Inflammatory macrophage treated with lipopolysaccharide for 4 hours (primary cell): ENCODE data around the gene ENO3.
"Not testable (repeated sequence)": the region's sequence is repeated elsewhere in the genome, so short reads cannot be mapped to it uniquely, and the experiment has no call there.

ENCODE experiments used
- DNase-seq: peaks from one replicate; pipeline ENCODE4 v3.0.0-alpha.2; 2020

ENO3 gene

DNA sequence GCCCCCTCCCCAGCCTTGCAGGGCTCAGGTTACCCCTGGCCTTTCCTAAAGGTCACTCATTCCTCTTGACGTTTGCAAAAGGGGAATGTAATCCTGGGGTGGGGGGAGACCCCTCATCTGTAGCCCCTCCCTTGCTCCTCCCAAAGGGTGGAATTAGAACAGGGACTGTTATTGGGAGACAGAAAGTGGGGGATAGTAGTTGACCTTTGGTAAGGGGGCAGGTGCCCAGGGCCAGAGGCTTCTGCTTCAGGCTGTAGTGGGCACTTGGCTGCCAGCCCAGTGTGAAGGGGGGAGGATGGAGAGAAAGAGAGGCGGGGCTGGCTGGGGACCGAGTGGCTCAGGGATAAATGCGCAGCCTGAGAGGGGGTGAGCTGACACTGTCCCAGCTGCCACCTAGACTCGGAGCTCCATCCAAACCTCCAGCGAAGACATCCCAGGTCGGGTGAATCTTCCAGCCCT, at the start of gene ENO3:
ENO3 (plus strand) TSS at position 374 of the 459 bp plus-strand sequence. CDS start 711 bp downstream, outside the sequence.
- DNase-seq: no peak

DNA sequence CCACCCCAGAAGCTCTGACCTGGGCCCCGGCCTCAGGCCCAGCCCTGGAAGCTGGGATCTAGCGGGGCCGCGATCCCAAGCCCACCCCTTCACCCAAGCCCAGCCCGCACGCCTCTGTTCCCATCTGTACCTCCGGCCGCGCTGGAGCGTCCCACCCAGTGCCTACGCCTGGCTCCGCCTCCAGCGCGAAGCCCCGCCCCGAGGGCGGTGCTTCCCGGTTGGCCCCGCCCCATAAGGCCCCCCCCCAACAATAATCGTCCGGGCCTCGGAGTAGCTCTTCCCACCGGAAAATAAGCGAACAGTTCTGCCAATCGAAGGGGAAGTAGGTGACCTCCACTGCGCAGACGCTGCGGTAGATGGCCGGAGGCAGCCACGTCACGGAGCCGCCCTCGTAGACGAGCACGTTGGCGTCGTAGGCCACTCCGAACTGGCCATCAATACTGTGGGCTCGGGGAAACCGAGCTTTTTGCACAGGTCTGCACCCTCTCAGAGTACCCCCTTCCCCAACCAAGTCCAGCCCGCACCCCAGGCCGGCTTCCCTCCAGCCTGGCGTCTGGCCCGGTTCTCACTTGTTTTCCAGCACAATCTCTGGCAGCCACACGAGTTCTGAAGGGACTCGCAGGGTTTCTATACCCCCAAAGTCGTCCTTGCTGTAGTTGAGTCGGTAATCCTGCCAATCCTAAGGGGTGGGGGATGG, 49.1 kb upstream of the ENO3 start:
- DNase-seq: peak; percentile 83

DNA sequence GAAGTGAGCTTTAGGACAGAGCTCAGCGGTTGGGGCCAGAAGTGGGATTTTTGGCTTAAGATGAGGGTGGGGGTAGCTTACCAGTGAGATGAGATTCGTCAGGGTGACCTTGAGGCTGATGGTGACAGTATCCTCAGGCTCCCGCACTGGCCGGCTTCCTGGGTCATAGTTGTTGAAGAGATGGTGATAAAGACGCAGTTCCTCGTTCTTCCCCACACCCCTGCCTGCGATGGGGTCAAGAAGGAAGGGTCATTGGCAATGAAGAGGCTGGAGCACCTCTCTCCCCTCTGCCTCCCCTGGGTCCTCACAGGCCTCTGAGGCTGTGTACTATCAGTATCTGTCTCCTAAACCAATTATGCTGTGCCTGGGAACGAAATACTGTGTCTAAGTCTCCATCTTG, 48.4 kb upstream of the ENO3 start:
- no peak for DNase-seq

DNA sequence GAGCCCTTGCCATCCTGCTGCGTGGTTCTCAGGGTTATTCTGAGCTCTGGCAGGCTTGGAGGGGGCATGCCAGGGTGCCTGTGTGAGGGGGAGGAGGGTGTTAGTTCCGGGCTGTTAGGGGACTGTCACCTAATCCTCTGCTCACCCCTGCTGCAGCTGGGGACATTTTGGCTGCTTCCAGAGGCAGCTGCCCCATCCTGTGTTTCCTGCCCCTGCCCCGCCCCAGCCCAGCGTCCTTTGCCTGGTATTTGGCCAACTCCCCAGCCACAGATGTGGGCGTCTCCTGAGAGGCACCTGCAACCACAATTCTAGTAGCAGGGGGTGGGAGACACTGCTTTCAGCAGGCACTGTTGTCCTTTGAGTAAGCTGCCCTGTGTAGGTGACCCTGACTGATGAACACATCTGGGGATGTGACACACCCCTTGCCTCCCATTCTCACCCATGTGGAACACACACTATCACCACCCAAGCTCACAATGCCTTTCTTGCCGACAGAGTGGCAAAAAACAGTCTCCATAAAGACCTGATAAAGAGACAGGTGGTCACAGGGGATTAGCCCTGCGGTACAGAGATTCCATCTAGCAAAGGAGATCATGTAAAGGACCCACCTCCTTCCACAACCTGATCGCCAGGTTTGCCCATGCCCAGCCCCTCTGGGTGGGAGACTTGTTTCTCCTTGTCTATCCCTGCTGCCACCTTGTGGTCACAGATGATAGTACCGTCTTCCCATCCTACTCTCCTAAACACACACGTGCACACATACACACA, 47.7 kb upstream of the ENO3 start, which contains the start of gene CHRNE:
CHRNE (minus strand) TSS at position 48 of the 768 bp plus-strand sequence; CDS start at position 13, 35 bp downstream.
- DNase-seq: peak; percentile 59

DNA sequence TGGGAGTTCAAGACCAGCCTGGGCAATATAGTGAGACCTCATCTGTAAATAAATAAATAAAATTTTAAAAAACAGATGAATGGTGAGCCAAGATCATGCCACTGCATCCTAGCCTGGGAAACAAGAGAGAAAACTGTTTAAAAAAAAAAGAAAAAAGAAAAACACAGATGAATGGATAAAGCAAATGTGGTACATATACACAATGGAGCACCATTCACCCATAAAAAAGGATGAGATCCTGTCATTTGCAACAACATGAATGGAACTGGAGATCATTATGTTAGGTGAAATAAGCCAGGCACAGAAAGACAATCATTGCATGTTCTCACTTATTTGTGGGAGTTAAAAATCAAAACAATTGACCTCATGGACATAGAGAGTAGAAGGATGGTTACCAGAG, 44.3 kb upstream of the ENO3 start:
- not testable (repeated sequence) for DNase-seq

DNA sequence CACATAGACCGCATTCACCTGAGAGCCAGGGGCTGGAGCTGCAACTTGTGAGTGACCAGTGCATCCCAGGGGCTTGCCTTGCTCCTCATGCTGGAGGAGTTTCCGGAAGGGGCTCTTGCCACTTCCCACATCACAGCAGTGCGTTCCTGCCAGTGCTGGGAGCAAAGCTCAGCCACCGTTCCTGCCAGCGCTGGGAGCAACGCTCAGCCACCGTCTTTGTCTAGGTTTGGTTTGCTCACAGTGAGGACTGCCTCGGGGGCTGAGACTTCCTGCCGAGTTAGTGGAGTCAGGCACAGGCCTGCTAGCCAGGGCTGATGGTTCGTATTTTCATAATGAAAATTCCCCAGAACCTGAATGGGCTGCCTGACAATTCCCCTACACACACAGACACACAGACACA, 42.6 kb upstream of the ENO3 start:
- no peak for DNase-seq

DNA sequence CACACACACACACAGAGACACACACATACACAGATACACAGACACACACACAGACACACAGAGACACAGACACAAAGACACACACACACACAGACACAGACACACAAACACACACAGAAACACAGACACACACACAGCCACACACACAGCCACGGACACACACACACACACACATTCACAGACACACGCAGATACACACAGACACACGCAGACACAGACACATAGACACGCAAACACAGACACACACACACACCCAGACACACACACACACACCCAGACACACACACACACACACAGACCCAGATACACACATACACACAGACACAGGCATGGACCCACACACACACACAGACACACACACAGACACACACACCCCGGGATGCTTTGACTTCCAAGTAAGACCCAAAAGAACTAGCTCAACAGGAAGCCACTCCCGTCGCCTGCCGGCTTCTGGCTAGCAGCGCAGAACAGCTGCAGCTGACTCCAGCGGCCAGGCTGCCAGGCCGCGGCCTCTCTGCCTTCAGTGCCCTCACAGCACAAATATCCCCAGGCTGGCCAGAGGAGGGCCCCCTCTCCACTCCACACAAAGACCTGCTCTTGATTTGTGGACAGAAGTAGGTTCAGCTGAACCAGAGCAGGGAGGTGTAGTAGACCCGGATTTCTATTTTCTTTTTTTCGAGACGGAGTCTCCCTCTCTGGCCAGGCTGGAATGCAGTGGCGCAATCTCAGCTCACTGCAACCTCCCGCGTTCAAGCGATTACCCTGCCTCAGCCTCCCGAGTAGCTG, 42.0 kb upstream of the ENO3 start:
- DNase-seq: peak; percentile 89

DNA sequence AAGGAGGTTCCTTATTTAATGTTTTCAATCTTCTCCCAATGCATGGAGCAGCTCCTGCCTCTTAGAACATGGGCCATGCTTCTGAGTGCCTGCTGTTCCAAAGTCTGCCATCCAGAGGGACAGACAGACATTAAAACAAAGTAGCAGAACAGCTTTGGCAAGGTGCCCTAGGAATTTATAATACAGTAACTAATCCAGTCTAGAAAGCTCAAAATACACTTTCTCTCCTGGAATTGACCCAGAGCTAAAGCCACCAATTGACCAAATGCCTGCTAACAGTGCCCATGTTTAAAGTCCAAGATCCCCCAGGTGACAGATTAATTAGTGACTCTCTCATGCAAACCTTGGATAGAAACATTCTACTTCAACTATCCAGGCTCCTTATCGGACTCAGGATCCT, 36.9 kb upstream of the ENO3 start:
- no peak for DNase-seq

DNA sequence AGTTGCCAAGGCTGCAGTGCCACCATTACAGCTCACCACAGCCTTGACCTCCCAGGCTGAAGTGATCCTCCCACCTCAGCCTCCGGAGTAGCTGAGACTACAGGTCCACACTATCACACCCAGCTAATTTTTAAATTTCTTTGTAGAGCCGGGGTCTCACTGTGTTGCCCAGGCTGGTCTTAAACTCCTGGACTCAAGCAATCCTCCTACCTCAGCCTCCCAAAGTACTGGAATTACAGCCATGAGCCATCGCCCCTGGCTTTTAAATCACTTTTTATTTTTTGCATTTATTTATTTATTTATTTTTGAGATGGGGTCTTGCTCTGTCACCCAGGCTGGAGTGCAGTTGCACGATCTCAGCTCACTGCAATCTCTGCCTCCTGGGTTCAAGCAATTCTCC, 36.4 kb upstream of the ENO3 start:
- DNase-seq: not testable (repeated sequence)

DNA sequence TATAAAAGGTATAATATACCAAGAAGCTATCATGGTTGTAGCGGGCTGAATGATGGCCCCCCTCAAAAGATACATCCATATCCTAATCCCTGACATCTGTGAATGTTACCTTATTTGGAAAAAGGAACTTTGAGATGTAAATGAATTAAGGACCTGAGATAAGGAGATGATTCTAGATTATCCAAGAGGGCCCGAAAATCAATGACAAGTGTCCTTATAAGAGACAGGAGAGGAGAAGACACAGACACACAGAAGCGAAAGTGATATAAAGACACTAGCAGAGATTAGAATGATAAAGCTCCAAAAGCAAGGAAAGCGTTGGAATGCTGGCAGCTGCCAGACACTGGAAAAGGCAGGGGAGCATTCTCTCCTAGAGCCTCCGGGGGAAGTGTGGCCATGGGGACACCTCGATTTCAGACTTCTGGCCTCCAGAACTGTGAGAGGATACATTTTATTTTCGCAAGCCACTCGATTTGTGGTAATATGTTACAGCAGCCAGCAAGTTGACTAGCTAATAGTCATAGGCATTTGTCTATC, 31.3 kb upstream of the ENO3 start:
- no peak for DNase-seq

DNA sequence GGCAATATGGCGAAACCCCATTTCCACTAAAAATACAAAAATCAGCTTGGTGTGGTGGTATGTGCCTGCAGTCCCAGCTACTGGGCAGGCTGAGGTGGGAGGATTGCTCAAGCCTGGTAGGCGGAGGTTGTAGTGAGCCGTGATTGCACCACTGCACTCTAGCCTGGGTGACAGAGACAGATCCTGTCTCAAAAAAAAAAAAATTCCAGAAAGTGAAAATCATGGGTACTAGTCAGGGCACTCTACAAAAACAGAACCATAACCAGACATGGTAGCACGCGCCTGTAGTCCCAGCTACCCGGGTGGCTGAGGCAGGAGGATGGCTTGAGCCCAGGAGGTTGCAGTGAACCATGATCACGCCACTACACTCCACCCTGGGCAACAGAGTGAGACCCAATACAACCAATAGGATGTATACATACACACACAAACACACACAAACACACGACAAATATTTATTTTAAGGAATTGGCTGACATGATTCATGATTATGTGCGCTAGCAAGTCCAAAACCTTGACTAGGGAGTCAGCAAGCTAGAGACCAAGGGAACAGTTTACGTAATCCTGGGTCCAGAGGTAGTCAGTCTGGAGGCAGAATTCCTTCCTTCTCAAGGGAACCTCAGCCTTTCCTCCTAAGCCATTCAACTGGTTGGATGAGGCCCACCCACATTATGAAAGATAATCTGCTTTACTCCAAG, 30.4 kb upstream of the ENO3 start:
- DNase-seq: peak; percentile 94

DNA sequence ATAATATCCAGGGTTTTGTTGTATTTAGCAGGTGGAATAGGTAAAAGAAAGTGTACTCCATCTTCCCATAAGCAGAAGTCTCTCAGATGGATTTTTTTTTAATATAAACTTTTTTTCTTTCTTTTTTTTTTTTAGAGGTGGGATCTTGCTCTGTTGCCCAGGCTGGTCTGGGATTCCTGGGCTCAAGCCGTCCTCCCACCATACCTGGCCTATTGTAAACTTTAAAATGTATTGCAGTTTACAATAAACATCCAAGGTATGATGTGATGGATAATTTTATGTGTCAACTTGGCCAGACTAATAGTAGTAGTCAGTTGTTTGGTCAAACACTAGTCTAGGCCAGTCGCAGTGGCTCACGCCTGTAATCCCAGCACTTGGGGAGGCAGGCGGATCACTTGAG, 29.6 kb upstream of the ENO3 start:
- no peak for DNase-seq

DNA sequence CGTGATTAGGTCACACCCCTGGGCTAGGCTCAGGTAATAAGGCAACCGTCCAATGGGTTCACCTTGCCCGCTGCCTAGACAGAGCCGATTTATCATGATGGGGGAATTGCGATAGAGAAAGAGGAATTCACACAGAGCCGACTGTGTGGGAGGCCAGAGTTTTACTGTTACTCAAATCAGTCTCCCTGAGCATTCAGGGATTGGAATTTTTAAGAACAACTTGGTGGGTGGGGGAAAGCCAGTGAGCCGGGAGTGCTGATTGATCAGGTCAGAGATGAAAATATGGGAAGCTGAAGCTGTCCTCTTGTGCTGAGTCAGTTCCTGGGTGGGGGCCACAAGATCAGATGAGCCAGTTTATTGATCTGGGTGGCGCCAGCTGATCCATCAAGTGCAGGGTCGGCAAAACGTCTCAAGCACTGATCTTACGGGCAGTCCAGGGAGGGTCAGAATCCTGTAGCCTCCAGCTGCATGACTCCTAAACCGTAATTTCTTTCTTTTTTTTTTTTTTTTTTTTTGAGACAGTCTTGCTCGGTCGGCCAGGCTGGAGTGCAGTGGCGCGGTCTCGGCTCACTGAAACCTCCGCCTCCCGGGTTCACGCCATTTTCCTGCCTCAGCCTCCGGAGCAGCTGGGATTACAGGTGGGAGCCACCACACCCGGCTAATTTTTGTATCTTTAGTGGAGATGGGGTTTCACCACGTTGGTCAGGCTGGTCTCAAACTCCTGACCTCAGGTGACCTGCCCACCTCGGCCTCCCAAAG, 24.2 kb upstream of the ENO3 start:
- peak; percentile 90 for DNase-seq

DNA sequence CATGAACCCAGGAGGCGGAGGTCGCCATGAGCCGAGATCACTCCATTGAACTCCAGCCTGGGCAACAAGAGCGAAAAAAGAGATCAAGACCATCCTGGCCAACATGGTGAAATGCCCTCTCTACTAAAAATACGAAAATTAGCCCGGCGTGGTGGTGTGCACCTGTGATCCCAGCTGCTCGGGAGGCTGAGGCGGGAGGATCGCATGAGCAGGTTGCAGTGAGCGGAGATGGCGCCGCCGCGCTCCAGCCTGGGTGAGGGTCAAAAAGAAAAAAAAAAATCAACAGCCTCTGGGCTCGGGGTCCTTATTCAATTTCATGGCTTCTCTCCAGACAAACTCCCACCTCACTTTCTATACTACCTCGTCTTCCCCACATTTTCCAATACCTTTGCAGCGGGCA, 22.0 kb upstream of the ENO3 start:
- no peak for DNase-seq

DNA sequence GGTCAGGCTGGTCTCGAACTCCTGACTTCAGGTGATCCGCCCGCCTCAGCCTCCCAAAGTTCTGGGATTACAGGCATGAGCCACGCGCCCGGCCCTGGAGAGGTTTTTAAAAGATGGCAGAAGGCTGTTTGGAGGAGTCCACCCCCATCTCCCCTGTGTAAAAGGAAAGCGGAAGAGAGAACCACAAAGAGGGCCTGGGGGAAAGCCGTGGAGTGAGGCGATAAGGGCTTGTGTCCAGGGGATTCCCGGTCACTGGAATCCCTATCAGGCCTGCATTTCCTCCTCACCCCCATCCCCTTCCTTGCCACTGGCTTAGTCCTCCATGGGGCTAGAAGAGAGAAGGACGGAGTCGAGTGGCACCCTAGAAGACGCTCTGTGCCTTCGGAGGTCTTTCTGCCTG, 19.0 kb upstream of the ENO3 start, which contains the start of gene GP1BA:
GP1BA (plus strand) TSS at position 315 of the 400 bp plus-strand sequence. CDS start 328 bp downstream, outside the sequence.
- peak; percentile 53 for DNase-seq

DNA sequence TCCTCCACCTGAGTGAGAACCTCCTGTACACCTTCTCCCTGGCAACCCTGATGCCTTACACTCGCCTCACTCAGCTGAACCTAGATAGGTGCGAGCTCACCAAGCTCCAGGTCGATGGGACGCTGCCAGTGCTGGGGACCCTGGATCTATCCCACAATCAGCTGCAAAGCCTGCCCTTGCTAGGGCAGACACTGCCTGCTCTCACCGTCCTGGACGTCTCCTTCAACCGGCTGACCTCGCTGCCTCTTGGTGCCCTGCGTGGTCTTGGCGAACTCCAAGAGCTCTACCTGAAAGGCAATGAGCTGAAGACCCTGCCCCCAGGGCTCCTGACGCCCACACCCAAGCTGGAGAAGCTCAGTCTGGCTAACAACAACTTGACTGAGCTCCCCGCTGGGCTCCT, 18.2 kb upstream of the ENO3 start:
- no peak for DNase-seq

DNA sequence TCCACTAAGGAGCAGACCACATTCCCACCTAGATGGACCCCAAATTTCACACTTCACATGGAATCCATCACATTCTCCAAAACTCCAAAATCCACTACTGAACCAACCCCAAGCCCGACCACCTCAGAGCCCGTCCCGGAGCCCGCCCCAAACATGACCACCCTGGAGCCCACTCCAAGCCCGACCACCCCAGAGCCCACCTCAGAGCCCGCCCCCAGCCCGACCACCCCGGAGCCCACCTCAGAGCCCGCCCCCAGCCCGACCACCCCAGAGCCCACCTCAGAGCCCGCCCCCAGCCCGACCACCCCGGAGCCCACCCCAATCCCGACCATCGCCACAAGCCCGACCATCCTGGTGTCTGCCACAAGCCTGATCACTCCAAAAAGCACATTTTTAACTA, 17.3 kb upstream of the ENO3 start:
- no peak for DNase-seq

DNA sequence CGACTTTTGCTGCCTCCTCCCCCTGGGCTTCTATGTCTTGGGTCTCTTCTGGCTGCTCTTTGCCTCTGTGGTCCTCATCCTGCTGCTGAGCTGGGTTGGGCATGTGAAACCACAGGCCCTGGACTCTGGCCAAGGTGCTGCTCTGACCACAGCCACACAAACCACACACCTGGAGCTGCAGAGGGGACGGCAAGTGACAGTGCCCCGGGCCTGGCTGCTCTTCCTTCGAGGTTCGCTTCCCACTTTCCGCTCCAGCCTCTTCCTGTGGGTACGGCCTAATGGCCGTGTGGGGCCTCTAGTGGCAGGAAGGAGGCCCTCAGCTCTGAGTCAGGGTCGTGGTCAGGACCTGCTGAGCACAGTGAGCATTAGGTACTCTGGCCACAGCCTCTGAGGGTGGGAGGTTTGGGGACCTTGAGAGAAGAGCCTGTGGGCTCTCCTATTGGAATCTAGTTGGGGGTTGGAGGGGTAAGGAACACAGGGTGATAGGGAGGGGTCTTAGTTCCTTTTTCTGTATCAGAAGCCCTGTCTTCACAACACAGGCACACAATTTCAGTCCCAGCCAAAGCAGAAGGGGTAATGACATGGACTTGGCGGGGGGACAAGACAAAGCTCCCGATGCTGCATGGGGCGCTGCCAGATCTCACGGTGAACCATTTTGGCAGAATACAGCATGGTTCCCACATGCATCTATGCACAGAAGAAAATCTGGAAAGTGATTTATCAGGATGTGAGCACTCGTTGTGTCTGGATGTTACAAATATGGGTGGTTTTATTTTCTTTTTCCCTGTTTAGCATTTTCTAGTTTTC, 16.5 kb upstream of the ENO3 start:
- DNase-seq: peak; percentile 63

DNA sequence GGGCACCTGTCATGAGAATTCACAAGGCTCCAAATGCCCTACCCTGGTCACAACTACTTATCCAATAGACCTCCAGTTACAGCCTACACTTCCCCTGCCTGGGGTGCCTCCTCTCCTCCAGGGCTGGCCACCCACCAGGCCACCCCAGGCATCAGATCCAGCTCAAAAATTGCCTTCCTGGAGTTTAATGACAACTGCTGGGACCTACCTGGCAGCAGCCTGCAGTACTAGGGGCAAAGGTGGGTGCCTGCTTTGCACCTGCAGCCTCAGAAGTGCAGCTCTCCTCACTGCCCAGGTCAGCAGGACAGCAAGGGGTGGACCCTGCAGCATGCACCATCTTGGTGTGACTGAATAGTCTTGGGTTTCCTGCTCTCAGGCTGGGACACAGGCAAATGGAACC, 15.3 kb upstream of the ENO3 start:
- DNase-seq: no peak

DNA sequence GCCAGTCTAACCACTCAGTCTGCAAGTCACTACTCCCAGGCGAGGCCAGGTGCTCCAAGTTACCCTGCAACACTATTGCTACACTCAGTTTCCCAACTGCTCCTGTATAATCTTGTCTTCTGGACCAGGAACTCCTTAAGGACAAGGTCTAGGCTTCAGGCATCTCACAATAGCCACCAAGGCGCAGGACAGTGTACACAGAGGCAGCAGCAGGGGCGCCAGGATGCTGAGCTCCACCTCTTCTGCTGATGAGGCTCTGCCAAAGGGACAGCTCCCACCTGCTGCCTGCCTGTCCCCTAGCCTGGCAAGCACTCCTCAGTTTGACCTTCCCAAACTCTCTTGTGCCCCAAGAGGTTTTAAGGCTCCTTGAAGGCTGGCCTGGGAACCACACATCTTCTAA, 14.5 kb upstream of the ENO3 start:
- DNase-seq: no peak

DNA sequence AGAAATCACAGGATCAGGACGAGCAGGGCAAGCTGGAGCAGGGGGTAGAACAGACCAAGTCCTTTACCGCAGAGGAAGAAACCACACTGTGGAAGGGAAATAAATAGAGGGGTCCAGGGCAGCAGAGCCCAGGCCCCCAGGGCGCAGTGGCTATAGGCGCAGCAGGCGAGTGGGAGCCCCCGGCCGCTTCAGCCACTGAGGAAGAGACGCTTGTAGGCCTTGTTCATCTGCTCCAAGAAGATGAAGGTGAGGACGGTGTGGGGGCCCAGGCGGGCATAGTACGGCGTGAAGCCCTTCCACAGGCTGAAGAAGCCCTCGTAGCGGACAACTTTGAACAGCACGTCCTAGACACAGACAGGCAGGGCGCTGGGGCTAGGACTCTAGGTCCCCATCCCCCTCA, 13.4 kb upstream of the ENO3 start:
- no peak for DNase-seq
